Activated CD4-positive, alpha-beta T cell treated with anti-CD3 and anti-CD28 coated beads for 4 hours (primary cell): ENCODE results near the gene TMEM37.

Experiments
- DNase-seq, 2 donors: peaks; one replicate each; pipeline ENCODE4 v3.0.0-alpha.2; 2020

Gene TMEM37

DNA sequence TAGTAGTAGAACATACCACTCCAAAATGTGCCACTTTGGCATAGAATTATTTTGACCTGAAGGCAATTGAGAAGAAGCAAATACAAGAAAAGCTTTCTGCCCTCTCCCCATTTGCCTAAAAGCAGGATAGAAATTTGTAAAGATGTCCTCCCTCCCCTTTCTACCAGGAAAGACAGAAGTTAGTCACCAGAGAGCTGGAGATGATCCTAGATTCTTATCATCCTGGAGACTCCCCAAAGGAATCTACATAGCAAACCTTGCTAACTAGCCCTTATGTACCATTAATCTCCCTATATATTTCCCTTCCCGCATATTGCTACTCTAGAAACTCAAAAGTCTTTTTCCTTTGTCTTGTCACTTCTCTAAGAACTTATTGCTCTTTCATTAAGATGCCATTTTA lies 12.6 kb upstream of the TMEM37 start:
- DNase-seq: no peak

DNA sequence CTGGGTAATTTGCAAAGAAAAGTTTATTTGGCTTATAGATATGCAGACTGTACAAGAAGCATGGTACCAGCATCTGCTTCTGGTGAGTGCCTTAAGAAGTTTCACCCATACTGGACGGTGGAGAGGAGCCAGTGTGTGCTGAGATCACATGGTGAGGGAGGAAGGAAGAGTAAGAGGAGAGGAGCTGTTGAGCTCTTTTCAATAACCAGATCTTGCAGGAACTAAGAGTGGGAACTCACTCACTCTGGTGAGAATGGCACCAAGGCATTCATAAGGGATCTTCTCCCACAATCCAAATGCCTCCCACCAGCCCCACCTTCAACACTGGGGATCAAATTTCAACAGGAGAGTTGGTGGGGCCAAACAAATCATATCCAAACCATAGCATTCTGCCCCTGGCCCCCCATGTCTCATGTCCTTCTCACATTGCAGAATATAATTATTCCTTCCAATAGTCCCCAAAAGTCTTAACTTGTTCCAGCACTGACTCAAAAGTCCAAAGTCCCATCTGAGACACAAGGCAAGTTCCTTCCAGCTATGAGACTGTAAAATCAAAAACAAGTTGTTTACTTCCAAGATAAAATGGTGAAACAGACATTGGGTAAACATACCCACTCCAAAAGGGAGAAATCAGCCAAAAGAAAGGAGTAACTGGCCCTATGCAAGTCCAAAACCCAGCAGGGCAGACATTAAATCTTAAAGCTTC lies 11.7 kb upstream of the TMEM37 start:
- DNase-seq: no peak

DNA sequence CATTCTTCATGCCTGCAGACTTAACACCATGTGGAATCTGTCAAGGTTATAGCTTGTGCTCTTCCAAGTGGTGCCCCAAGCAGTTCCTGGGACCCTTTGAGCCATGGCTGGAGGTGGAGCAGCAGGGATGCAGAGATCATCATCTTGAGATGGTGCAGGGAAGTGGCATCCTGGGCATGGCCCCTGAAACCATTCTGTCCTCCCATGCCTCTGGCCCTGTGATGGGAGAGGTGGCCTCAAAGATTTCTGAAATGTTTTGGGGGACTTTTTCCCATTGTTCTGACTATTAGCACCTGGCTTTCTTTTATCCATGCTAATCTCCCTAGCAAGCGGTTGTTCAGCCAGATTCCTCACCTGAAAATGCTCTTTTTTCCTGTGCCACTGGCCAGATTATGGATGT lies 10.3 kb upstream of the TMEM37 start:
- no peak for DNase-seq

DNA sequence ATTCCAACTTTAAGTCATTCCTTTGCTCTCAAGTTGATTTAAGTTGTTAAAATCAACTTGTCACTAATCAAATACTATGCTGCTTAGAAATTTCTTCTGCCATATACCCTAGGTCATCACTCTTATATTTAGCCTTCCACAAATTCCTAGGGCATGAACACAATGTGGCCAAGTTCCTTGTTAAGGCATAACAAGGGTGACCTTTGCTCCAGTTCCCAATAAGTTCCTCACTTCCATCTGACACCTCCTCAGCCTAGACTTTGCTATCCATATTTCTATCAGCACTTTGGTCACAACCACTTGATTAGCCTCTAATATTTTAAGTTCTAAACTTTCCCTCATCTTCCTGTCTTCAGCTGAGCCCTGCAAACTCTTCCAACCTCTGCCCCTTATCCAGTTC lies 9.9 kb upstream of the TMEM37 start:
- no peak for DNase-seq

DNA sequence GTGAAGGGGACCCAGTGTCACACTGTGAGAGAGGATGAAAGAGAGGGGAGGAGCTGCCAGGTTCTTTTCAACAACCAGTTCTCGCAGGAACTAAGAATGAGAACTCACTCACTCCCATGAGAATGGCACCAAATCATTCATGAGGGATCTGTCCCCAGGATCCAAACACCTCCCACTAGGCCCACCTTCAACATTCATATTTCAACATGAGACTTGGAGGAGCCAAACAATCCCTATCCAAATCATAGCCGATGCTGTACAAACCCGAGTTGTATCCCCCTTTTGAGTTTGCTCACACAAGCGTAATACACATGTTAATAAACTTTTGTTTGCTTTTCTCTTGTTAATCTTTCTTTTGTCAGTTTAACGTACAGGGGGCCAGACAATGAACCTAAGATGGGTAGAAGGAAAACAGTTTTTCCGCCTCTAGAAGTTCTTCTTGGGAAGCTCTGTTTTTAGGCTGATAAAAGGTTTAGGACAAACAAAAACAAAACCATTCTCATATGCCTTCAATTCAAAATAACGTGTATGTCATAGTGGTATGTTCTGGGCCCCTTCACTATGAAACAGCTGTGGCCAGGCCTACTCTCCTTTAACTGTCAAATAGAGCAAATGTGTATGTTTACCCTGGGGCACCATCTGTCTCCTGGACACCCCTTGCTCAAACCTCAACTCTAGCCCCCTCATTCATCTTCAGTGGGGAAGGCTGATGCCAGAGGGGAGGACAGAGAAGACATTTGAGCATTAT lies 9.1 kb upstream of the TMEM37 start:
- DNase-seq: no peak

DNA sequence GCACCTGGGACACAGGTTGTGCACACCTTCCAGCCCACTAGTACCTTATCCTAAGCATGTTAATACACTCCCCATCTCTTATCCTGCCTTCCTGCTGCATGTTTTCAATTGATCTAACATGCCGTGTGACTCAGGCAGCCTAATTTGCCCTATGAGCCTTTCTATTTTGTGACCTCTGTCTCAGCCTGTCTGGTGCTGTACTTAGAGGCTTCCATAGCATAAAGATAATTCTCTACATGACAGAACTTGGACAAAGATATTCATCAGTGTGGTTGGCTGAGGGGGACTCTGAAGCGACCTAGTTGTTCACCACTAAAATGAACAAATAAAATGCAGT lies 8.6 kb upstream of the TMEM37 start:
- no peak for DNase-seq

DNA sequence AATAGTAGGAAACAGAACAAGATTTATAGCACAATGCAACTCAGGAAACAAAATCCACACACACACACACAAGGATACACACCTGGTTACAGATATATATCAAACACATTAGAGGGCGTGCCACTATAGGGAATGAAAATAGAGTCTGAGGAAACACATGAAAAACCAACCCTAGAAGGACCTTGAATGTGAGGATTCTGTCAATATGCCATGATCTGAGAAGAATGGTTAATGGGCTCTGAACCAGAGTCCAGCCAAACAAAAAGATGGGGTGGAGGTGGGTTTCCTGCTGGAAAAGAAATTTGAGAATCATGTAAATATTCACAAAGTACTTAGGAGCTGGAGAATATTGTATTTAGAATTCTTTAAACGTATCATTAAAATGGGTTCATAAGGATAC lies 7.8 kb upstream of the TMEM37 start:
- no peak for DNase-seq

DNA sequence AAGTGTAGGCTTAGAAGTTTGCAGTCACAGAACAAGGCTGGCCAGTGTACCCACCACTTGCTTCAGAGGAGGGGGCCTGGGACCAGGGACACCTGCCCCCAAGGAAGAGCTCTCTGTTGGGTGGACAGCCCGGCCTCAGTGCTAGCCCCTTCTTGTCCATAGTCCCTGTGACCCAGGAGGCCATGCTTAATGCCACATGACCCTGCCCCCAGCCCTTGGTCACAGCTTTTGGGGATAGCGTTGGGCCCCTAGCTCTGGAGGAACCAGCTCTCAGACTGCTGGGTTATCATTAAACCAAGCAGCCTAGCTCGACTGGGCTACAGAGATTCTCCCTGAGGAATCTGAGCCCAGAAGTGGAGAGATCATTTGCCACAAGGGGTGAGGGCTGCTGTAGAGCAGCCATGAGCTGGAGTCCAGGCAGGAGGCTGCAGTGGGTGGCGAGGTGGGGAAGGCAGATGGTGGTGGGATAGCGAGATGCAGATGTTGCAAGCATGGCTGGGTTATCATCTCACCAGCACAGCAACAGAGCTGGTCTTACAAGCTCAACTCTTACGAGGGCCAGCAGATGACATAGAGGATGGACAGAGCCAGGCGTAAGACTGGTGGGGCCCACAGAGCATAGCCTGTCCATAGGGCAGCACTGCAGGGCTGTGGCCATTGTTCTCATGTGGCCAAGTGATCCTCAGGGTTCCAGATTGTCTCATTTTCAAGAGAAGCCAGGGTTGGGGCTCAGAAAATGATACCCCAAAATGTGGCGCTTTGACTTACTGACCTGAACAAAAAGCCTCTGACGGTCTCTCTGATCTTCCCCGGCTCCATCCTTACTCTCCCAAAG lies 7.2 kb upstream of the TMEM37 start:
- no peak for DNase-seq

DNA sequence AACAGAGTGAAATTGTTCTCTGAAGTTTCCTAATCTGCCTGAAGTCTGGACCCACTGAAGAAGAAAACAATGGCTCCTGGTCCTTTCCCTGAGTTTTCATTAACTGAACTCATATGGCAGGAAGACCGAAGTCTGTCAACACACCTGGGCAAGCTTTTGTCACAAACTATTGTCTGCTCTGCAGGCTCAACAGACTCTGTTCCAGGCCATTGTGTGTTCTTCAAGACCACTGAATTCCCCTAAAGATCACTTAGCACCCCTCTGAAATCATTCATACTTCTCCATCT lies 6.6 kb upstream of the TMEM37 start:
- no peak for DNase-seq

DNA sequence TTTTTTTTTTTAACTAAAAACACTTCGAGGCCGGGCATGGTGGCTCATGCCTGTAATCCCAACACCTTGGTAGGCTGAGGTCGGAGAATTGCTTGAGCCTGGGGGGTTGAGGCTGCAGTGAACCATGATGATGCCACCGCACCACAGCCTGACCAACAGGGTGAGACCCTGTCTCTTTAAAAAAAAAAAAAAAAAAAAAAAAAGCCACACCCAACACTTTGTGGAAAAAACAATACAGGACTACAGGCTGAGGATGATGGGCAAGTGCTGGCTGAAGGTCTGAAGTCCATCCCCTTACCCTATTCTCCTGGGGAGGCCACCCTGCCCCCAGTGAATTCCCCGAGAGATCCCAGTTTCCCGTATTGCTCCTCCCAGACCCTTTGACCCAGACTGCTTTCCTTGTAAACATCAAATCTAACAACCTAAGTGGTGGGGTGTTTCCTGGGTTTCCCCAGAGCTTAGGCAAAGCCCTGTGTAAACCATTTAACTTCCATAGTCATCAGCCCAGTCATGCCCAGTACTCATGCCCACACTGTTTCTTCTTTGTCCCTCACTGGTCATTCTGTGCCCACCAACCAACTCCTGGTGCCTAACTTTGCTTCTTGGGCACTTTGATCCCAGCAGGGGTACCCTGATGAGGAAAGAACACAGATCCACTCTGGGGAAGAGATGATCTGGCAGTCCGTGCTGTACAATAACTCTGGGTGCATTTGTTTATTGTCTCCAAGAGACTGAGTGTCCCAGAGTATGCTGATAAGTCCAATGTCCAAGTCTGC lies 5.8 kb upstream of the TMEM37 start:
- no peak for DNase-seq

DNA sequence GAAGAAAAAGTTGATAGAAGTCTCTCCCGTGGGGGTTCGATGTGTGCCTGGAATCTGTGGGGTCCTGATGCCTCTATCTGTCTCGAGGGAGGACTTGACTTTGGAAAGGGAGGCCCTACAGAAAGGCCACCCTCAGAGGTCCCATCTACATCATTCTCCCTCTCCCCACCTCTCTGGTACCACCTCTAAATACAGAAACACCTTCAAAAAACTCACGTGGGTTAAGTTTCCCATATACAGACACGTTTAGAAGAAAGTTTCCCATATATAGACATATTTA lies 5.3 kb upstream of the TMEM37 start:
- DNase-seq: no peak

DNA sequence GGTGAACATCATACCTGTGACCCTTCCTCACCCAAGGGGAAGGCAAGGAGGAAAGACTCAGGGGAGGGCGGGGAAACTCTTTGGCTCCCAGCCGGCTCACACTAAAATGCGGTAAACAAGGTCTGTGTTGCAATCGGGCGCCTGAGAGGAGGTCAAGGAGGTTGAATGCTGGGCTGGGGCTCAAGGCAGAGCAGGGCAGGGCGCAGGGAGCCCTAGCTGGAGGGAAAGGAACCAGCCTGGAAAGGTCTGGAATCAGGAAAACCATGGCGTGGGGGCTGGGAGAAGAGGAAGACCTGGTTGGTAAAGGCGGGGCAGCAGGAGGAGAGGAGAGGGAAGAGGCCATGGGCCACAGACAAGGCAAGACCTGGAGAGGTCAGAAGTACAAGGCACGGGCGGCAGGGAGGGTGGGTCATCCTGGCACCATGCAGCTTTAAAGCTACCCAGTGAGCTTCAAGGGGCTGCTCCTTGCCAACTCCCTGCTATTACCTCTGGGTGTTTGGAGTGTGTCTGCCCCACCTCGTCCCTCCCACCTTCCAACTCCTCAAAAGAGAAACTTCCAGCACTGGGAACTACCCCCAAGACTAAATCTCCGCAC lies 4.8 kb upstream of the TMEM37 start:
- no peak for DNase-seq

DNA sequence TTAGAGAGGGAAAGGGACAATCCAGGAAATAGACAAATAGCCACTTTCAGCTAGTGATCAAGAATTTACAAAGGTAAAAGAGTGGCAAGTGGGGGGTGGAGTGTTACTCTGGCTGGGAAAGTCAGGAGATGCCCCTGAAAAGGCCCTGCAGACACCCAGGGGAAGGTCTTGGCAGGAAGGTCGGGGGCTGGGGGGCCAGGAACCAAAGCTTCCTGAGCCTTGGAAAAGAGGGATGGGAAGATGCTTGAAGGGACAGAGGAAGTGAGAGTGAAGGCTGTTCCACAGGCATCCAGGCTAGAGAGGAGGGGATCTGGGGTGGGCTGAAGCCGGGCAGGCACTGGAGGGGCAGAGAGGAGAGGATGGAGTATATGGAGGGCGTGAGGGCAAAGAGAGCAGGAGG lies 3.9 kb upstream of the TMEM37 start:
- no peak for DNase-seq

DNA sequence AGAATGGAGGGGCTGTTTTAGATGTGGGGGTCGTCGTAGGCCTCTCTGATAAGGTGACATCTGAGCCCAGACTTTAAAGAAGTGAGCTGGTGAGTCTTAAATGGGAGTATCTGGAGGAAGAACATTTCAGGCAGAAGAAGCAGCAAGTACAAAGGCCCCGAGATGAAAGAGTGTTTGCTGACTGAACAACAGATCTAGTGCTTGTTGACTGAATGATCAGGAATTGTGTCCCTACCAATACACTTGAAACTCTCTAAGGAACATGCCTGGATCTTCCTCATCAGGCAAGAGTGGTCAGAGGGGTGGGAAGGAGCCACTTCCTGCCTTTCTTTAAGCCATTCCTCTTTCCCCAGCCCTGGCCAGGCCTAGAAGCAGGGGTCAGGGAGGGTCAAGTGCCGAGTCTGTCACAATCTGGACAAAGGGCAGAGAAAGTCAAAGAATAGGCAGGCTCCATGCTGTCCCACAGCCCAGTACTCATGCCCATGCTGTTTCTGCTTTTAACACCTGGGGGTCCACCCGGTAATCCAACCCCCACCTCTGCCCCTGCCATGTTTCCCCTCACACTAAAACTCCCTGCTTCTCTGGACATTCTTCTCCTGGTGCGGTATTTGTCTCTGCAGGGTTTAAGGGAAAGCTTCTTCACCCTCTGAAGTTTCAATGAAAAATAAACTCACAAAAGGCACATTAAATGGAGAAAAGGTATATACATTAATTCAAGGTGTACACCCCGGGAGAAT lies 3.0 kb upstream of the TMEM37 start:
- DNase-seq: no peak

DNA sequence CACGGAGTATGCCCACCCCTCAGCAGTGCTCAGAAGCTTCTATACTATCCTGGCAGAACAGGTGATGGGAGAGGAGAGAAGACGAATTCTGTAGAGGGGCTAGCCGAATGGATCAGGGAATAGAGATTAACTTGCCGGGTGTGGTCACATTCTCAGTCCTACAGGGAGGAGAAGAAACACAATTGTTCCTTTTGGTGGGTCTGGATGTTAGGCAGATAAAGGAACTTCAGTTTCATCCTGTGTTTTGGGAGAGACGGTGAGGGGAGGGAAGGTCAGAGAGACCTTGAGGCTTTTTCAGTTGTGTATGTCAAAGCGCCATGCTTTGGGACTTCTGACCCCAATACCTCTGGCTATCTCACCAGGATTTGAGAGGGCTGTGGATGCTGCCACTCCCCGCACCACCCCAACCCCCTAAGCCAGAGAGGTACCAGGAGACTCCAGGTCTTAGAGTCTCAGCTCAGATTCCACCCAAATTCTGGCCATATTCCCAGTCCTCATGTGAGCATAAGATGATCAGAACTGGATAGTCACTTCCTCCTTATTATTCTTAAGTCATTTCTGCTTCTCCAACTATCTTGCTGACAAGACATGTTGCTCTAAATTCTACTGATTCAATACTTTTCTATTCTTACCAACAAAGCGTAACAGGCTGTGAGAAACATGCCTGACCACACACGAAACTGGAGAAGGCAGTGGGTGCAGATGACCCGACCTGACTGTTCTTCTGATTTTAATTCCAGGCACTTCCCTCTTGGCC lies 2.3 kb upstream of the TMEM37 start:
- no peak for DNase-seq

DNA sequence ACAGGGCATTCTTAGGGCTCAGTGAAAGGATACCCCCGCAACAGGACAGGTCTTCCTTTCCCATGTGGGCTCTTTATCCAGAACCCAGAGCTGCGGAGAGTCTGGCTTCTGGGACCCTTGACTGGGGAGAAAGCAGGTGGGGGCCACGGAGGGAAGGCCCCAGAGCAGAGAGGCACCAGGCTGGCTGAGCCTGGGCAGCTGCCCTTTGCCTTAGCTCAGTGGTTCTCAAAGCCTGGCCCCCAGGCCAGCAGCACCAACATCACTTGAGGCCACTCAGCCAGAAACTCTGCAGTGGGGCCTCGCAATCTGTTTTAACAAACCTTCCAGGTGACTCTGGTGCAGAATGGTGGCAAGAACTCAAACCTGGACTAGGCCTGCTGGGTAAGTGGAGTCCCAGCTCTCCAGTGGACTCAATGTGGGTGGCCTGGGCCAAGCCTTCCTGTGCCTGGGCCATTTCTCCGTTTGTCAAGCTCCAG lies 1.6 kb upstream of the TMEM37 start:
- no peak for DNase-seq

DNA sequence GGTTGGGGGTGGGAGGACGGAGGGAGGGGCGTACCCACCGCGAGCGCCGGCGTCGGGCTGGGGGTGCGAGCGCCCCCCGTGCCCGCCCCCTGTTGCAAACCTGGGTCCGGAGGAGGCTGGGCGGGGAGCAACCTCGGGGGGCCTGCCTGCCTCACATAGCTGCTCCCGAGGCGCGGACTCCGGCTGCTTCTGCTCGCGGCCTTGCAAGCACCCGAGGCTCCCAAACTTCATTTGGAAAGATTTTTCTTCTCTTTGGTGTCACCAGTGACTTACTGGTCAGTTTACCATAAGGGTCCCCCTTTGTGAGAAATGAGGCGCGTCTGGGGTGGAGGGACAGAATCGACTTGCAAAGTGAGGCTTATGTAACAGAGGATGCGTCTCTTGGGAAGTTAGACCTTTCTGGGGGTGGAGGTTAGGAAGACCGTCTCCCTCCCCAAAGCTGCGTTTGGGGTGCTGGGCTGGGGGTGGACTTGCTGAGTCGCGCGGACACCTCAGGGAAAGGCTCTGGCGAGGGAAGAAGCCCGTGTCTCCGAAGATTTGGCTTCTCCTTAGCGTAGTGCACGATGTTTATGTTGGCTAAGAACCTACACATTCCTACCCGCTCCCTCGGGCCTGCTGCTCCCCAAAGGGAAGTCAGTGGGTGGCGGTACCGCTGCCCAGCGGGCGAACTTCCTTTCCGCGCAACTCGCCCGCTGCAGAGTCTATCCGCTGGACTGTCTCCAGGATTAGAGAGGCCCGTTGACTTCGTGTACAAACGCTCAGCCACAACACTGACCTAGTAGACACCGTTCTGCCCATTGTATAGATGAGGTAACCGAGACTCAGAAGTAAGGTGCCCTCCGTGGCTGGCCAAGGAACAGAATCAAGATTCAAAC lies 559 bp downstream of the TMEM37 start:
- no peak for DNase-seq

DNA sequence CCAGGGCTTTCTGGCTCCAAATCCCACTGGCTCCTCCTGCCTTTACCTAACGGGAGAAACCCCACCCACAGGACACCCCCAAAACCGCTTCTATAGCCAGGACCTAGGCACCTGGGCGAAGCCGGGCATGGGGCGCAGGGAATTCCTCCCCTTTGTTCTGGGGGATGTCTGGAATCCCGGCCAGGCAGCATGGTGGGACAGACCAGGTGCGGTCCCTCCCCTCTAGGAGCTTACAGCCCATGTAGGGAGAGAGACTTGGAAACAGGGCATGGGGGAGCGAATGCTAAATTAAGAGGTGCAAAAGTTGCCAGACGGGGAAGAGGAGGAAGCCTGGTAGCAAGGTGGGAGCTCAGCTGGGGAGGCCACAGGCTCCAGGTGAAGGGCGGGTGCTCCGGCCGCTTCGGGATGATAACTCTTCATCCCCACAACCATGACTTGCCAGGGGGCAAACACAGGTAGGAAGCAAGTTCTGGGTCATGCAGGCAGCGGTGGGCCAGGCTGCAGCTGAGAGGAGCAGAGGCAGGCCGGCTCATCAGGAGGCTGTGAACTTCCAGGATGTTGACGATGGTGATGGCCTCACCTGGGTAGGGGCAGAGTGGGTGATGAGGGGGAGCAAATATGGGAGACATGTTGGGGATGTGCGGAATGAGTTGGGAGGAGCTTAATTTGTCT lies 1.3 kb downstream of the TMEM37 start:
- no peak for DNase-seq

DNA sequence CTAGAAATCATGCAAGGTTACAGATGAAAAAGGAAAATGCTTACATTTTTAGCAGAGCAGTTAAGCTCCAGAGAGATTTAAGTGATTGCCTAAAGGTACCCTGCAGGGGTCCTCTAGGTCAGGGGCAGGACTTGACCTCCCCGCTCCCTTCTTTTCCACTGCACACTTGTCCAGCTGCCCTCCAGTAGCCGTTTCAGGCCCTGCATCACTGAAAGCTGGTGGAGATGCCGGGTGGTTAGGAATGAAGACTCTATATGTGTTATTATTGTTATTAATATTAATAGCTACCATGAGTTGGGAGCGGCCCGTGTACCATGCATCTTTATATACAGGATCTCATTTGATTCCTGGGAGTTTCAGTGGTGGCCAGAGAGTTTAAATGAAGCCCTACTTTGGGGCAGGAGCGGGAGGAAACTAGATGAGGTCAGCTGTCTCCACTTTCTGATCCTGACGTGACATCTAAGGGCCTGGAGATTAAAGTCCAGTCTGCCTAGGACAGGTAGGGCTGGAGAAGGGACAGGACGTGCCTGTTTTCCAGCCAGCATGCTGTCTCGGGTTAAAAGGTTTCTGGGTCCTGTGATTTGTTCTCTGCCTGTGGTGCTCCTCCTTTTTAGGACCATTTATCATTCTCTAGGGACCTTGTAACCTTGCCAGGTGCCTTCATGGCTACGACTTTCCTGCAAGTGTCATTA lies 2.1 kb downstream of the TMEM37 start:
- no peak for DNase-seq
